HG03280 (cell line): ENCODE data around the gene ALKBH4.
"Not testable (repeated sequence)": the region's sequence is repeated elsewhere in the genome, so short reads cannot be mapped to it uniquely, and the experiment has no call there.

Experiments
- ATAC-seq: cut with Tn5 transposase; IDR thresholded peaks from one replicate; pipeline ENCODE4 v1.9.1; 2021; ENCODE audit warnings: mild to moderate bottlenecking, moderate library complexity; ENCODE audit not compliant: unreplicated experiment

The ALKBH4 gene, protein sequence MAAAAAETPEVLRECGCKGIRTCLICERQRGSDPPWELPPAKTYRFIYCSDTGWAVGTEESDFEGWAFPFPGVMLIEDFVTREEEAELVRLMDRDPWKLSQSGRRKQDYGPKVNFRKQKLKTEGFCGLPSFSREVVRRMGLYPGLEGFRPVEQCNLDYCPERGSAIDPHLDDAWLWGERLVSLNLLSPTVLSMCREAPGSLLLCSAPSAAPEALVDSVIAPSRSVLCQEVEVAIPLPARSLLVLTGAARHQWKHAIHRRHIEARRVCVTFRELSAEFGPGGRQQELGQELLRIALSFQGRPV

DNA sequence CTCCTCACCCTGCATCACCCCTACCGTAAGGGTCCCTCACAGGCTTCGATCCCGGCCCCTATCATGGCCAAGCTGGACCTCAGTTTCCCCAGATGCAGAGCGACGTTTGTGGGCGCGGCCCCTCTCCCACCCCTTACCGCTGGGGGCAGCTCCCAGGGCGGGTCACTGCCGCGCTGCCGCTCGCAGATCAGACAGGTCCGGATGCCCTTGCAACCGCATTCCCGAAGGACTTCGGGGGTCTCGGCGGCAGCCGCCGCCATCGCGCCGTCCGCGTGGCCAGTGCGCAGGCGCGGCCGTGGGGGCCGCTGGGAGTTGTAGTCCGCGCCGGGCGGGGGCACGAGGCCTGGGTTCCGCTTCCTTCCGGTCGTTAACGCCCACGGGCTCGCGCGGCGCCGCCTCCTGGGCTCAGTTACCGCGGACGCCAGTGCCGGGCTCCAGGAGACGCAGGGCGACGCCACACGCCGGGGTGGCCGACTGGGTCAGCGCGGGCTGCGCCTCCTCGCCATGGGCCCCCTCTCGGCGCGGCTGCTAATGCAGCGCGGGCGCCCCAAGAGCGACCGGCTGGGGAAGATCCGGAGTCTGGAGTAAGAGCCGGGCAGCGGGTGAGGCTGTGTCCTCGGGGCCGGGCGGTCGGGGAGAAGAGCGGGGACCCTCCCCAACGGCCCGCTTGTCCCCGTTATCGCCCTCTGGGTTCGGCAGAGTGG lies at the start of gene ALKBH4, which contains the start of gene LRWD1:
TSS of gene ALKBH4 (minus strand) at position 287 of the 704 bp plus-strand sequence. CDS start at position 260, 27 bp downstream.
TSS of gene LRWD1 (plus strand) at position 408 of the 704 bp plus-strand sequence. CDS start at position 505, 97 bp downstream.
- peak; percentile 76 for ATAC-seq

DNA sequence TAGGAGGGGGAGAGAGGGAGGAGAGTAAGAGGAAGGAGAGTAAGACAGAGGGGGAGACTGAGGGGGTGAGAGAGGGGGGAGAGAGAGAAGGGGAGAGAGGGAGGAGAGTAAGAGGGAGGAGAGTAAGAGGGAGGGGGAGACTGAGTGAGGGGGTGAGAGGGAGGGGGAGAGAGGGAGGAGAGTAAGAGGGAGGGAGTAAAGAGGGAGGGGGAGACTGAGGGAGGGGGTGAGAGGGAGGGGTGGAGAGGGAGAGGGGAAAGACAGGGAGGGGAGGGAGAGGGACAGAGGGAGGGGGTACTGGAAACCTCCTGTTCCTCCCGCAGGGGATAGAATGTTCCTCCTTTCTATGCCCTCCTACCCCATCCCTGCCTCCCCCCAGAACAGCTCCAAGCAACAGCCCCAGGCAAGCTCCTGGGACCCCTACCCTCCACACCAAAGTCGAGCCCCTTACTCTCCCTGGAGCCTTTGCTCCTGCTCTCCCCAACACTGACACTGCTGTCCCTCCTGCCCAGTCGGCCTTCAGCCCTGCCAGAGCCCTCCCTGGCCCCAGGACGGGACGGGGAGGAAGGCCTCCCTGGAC lies 48.1 kb upstream of the ALKBH4 start:
- ATAC-seq: not testable (repeated sequence)

DNA sequence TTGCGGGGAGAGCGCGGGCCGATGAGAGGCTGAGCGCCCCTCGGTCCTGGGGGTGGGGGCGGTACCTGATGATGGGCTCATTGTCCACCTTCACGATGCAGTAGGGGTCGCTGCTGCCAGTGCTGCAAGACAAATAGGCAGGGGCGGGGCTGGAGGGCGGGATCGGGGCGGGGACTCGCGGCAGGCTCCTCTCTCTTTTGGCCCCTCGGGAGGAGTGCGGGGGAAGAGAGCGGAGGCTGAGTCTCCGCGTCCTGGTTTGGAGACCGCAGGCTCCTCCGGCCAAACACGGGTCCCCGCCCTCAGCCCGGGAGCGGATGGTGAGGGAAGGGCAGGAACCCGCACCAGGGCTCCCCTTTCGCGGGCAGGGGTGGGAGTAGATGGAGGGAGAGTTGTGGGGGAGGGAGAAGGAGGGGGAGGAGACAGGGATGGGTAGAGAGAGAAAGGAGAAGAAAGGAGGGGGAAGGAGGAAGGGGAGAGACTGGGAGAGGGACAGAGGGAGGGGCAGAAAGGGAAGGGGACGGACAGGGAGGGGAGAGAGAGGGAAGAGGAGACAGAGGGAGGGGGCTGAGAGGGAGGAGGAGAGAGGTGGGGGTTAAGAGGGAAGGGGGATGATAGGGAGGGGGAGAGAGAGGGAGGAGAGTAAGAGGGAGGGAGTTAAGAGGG lies 47.3 kb upstream of the ALKBH4 start:
- peak; percentile 42 for ATAC-seq

DNA sequence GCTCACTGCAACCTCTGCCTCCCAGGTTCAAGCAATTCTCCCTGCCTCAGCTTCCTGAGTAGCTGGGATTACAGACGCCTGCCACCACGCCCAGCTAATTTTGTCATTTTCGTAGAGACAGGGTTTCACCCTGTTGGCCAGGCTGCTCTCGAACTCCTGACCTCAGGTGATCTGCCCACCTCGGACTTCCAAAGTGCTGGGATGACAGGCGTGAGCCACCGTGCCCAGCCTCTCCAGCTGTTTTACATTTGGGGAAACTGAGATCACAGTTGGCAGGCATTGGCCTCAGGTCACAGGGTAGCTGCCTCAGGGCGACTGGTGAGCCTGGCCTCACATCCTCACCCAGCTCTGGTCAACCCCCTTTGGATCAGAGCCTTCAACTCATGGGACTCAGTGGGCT lies 45.9 kb upstream of the ALKBH4 start:
- ATAC-seq: not testable (repeated sequence)

DNA sequence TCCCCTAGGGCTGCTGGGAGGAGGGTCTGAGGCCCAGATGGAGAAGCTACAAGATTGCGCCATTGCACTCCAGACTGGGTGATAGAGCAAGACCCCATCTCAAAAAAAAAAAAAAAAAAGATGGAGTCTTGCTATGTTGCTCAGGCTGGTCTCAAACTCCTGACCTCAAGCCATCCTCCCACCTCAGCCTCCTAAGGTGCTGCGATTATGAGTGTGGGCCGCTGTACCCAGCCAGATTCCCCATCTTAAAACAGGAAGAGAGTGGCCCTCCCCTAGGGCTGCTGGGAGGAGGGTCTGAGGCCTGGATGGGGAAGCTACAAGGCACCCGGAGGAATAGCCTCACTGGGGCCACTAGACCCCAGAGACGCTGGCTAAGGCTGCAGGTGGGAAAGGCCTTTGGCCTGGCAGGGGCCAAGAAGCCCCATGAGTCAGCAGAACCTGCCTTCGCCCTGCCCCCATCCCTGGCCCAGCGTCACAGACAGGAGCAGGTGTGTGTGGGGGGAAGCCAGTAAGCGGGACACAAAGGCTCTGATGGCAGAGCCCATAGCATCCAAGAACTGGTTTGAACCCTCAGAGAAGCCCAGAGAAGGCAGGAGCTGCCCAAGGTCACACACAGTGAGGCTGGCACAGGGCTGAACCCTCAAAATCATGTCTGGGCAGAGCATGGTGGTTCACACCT lies 42.9 kb upstream of the ALKBH4 start:
- ATAC-seq: not testable (repeated sequence)

DNA sequence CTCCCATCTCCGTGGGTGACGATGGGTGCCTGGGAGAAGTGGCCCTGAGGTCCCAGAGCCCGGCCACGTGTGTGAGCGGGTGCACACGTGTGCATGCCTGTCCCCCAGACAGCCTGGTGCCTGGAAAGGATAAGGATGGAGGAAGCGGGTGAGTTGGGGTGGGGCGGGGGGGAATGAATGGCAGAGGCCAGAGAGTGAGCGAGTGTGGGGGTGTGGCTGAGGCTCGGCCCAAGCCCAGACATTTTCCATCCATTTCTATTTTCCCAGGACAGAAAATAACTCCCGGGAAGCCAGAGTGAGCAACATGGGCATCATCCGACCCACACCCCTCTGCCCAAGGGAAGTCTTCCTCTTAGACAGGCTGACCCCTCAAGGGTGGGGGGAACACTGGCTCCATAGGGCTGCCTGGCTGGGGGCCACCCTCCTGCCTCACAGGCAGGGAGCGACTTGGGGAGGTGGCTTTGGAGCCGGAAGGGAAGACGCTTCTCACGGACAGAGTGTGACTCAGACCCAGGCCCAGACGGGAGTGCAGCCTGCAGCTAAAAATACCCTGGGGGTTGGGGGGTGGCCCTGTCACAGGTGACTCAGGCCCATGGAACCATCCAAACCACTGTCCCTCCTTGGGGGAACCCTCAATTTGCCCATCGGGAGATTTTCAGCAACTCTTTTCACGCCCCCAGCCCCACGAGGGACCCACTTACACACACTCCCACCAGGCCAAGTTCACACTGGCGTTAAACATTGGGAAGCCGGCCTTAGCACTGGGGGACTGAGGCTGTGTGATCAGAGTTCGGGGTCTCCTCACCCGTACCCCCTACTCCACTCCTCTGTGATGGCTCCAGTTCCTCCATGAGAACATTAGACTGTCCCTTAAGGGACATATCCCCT lies 40.9 kb upstream of the ALKBH4 start:
- ATAC-seq: not testable (repeated sequence)

DNA sequence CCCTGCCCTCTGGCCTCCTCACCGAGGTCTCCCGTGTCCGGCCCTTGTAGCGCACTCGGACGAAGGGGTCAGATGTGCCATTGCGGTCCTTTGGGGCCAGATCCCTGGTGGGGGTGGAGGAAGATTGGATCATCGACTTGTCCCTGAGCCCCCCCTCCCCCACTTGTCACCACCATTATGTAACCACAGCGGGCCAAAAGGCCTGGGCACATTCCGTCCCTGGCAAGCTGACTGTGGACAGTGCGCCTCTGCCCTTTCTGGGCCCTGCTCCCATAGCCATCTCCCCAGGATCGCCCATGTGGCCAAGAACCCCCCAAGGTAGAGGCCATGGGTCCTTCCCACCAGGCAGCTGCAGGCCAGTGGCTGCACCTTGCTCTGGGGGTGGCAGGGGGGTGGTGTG lies 38.5 kb upstream of the ALKBH4 start:
- ATAC-seq: not testable (repeated sequence)

DNA sequence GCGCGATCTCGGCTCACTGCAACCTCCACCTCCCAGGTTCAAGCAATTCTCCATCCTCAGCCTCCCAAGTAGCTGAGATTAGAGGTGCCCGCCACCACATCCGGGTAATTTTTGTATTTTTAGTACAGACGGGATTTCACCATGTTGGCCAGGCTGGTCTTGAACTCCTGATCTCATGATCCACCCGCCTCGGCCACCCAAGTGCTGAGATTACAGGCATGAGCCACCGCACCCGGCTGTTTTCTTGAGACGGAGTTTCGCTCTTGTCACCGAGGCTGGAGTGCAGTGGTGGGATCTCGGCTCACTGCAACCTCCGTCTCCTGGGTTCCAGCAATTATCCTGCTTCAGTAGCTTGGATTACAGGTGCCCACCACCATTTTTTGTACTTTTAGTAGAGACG lies 33.7 kb upstream of the ALKBH4 start:
- ATAC-seq: not testable (repeated sequence)

DNA sequence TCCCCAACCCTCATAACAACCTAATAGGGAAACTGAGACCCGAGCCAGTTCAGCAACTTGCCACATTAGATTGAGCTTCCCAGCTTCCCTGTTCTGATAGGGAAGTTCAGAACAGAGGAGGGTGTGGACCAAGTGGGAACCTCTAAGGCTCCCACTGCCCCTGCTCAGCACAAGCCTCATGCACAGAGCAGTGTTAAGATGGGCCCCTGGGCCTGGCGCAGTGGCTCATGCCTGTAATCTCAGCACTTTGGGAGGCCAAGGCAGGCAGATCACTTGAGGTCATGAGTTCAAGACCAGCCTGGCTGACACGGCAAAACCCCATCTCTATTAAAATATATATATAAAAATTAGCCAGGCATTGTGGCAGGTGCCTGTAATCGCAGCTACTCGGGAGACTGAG lies 32.6 kb upstream of the ALKBH4 start:
- ATAC-seq: not testable (repeated sequence)

DNA sequence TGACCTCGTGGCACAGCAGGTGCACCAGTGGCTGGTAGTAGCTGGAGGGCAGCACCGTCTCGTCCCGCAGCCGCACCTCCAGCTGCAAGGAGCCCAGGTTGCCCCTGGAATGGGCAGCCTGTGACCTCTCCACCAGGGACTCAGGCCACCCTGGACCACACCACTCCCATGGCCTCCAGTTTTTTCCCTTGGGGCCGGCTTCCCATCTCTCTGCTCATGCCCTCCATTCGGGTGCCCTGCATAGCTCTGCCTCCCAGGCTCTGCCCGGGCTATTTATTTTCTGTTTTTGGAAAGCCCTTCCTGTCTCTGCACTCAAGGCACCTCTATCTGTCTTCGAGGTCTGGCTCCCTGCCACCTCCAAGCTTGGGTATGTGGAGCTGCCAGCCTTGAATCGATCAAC lies 32.2 kb upstream of the ALKBH4 start:
- not testable (repeated sequence) for ATAC-seq

DNA sequence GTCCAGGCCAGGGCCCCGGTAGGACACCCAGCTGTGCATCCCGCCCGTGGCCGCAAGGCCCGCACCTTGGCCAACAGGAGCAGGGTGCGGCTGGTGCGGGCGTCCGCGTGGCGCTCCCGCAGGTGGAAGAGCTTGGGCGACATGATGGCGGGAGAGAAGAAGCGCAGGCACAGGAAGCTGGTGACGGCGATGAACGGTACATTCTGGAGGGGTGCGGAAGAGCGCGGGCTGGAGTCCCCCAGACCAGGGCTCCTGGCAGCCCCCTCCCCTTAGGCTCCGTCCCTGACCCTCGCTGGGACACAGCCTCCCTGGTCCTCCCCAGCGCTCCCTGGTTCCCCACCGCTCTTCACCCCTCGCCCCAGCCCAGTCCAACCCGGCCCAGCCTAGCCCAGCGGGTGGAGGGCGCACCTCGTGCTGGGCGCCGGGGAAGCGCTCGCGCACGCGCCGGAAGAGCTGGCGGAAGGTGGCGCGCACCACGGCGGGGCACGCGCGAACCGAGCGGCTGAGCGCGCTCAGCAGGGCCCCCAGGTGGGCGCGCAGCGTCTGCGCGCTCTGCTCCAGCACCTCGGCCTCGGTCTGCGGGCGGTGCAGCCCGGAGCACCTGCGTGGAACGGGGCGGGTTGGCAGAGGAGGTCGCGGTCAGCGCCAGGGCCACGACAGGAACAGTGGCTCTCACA lies 29.9 kb upstream of the ALKBH4 start:
- ATAC-seq: peak; percentile 71

DNA sequence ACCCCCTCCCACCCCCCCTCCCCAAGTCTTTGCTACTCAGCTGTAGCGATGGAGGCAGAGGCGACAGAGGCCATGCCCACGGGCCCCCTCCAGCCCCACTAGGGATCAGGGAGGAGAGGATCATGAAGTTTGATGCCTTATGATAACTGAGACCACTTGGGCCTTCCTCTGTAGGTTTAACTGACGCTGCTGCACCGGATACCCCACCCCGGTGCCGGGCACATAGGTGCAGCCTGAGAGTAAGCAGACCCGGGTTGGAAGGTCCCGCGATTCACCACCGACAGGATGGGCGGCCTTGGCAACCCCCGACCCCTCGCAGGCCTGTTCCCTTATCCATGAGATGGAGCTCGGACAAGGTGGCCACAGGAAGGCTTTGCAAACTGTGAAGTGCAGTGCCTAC lies 29.4 kb upstream of the ALKBH4 start:
- ATAC-seq: not testable (repeated sequence)

DNA sequence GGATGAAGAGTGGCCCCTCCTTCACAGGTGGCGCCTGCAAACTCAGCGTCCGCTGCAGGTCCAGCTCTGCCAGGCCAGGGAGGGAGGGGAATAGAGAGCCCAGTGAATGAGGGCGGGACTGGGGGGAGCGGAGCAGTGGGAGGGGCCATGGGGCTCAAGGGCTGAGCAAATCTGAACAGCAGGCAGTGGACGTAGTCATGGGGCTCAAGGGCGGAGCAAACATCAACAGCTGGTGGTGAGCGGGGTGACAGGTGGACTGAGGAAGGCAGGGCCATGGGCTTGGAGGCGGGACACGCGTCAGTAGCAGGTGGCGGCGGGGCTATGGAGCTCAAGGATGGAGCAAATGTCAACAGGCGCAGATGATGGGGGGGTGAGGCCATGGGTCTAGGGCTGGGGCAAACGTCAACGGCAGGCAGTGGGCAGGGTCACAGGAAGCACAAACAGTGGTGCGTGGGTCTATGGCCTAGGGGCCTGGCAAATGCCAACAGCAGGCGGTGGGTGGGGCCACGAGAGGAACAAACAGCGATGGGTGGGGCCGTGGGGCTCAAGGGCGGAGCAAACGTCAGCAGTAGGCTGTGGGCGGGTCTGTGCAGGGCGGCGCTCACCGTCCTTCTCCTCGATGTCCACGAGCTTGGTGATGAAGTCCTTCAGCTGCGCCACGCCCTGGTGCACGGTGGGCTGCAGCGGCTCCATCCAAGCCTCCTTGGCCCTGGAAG lies 28.7 kb upstream of the ALKBH4 start:
- peak; percentile 39 for ATAC-seq

DNA sequence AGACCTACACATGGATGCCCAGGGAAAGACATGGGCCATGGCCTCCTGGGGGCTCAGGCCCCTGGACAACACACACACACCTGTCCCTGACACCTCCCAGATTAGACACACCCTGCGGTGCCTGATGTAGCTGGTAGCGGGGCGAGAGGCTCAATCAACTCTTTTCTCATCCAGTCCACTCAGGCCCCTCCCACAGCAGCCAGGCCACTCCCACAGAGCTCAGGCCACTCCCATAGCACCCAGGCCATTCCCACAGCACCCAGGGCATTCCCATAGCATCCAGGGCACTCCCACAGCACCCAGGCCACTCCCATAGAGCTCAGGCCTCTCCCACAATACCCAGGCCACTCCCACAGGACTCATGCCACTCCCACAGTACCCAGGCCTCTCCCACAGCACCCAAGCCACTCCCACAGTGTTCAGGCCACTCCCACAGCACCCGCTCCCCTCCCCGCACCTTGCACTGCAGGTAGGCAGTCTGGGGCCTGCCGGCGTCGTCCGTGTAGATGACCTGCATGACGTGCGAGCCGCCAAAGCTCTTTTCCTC lies 25.9 kb upstream of the ALKBH4 start:
- peak; percentile 48 for ATAC-seq

DNA sequence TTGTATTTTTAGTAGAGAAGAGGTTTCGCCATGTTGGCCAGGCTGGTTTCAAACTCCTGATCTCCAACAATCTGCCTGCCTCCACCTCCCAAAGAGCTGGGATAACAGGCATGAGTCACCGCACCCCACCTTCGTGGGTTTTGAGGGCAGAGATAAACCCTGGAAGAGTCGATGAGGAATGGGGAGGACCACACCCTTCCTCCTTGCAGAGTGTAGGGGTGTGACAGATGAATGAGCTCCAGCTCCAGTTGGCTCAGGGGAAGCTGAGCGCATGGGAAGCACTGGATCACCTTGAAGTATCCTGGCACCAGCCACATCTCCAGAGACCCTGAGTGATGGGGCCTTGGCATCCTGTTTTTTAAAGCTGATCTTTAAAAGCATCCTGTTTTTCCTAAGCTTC lies 19.7 kb upstream of the ALKBH4 start:
- ATAC-seq: not testable (repeated sequence)

DNA sequence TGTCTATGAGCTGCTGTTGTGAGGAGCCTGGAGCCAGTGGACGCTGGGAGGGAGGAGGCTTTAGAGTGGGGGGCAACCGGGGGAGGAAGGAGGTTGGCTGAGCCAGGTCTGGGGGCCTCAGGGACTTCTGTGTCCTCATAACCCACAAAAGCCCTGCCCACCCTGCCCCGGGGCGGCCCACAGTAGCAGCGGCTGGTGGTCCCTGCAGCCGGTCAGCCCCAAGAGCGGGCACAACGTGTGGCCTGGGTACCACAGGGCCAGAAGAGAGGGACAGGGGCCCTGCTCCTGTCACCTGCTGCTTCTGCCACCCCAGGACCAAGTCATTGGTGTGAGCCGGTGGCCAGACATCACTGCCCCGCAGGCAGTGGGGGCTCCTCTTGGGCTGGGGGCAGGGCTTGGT lies 17.3 kb upstream of the ALKBH4 start:
- not testable (repeated sequence) for ATAC-seq

DNA sequence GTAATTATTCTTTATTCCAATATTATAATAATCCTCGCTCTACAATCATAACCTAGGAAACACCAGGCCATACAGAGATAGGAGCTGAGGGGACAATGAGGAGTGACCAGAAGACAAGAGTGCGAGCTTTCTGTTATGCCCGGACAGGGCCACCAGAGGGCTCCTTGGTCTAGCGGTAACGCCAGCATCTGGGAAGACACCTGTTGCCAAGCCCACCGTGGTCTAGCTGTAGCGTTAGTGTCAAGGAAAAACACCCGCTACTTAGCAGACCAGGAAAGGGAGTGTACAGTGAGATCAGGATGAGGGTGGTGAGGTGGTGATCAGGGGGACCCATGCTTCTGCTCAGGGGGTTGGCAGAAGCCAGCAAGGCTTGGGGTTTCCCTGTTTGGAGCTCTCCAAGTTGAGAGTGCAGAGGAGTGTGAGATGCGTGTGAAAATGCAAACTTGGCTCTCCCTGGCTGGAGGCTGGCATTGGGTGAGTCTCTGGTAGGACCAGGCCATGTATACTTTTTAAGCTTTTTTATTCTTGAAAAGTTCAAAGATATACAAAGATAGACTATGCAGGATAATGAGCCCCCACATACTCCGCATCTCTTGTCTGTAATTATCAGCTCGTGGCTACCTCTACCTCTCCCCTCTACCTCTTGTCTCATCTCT lies 15.4 kb upstream of the ALKBH4 start:
- not testable (repeated sequence) for ATAC-seq

DNA sequence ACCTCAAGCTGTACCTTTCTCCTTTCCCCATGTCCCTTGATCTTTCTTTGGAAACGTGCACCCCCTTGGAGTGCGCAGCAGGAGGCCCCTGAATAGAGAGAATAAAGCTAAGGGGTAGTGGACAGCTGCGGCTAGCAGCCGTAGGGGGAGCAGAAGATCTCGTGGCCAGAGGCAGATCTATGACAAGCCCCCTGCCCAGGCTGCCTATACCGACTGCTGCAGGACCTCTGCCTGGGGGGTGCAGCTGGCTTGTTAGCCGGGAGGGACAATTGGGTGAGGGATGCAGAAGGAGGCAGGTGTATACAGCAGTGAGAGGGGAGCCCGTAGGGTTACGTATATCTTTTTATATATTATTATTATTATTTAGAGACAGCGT lies 14.5 kb upstream of the ALKBH4 start:
- ATAC-seq: peak; percentile 32
